NCI-H2196 (cell line): ENCODE results near the gene OAS2.
A peak's percentile ranks its signal among the peaks of the same experiment; 100 is the strongest.
"Not testable (repeated sequence)": the region's sequence is repeated elsewhere in the genome, so short reads cannot be mapped to it uniquely, and the experiment has no call there.

ENCODE experiments used
- DNase-seq: peaks from one replicate; lab custom pipeline; 2025; ENCODE audit not compliant: unreplicated experiment; lab: John Stamatoyannopoulos, UW

OAS2 gene

DNA sequence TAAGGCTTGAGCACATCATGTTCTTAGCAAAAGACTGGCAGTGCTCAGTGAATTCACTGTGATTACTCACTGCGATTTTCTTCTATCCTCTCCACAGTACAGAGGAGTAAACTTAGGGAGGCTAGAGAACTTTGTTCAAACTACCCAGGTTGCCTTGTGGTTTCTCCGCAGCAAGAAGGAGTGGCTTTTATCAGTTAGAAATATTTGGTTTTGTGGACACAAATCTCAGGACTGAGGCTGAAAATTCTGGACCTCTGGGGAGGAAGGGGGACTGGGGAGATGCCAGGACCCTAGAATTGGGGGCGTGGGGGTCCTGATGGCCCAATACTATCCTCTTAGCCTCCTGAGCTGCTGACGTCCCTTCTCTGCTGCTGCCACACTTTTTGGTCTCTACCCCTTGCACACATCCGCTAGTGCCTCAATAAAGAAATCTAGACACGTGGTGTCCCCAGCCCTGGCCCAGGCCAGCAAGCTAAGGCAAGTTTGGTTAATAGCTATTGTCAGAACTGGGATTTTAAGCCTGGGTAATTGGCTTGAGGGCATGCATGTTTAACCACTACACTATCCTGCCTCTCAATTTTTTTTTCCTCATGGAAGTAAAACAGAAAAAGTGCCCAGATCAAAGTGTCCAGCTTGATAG, 842 bp downstream of the OAS2 start:
- no peak for DNase-seq

DNA sequence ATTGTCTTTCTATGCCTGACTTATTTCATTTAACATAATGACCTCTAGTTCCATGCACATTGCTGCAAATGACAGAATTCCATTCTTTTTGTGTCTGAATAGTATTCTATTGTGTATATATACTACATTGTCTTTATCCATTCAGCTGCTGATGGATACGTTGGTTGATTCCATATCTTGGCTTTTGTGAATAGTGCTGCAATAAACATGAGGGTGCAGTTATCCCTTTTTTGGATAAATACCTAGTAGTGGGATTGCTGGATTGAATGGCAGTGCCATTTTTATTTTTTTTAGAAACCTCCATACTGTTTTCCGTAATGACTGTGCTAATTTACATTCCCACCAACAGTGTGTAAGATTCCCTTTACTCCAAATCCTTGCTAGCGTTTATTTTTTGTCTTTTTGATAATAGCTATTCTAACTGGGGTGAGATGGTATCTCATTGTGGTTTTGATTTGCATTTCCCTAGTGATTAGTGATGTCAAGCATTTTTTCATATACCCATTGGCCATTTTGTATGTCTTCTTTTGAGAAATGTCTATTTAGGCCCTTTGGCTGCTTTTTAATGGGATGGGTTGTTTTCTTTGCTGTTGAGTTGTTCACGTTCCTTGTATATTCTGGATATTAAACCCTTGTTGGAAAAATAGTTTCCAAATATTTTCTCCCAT, 2.3 kb downstream of the OAS2 start:
- no peak for DNase-seq

DNA sequence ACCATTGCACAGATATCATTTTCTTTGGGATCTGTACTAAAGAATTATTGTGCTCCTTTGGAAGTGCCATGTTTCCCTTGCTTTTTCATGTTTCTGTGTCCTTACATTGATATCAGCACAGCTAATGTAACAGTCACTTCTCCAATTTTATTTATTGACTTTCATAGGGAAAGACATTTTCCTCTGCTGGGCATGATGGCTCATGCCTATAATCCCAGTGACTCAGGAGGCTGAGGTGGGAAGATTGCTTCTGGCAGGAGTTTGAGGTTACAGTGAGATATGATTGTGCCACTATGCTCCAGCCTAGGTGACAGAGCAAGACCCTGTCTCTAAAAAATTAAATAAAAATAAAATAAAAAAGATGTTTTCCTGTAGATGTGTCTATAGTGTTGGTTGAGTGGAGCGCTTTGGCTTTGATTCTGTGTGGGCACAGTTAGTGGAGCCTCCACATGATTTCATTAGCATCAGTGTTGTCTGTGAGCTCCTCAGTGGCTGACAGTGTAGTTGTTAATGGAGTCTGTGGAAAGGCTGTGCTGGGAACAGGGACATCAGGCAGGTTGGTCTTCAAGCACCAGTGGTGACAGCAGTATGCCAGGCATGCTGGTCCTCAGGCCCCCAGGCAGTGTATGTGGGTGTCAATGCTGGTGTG, 7.4 kb downstream of the OAS2 start:
- DNase-seq = no peak

DNA sequence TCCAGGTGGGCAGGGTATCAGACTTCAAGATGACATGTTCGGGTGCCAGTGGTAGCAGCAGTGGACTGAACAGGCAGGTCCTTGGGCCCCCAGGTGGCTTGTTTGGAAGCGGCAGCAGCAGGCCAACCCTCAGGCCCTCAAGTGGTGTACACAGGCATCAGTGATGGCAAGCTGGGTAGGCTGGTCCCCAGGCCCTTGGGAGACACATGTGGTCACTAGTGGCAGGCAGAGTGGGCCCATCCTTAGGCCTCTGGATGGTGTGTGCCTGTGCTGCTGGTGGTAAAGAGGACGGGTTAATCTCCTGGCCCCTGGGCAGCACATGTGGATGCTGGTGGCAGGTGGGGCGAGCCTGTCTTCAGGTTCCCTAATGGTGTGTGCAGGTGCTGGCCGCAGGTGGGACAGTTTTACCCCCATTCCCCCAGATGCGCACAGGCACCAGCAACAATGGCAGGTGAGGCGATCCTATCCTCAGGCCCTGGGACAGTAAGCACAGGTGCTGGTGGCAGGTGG, 8.0 kb downstream of the OAS2 start:
- DNase-seq = no peak

DNA sequence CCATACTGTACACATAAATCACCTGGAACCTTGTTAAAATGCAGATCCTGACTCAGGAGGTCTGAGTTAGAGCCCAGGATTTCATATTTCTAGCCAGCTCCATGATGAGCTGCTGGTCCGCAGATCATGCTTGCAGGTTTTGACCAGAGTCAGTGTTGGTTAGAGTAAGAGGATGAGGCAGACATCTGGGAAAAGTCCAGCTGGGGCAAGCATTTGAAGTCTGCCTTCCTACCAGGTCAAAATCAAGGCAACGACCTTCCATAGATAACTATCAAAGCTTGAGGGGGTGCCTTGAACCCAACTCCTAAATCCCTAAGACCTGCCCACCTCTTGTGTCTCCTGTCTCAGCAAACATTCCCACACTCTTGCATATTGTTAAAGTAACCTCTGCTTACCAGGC, 9.2 kb downstream of the OAS2 start:
- no peak for DNase-seq

DNA sequence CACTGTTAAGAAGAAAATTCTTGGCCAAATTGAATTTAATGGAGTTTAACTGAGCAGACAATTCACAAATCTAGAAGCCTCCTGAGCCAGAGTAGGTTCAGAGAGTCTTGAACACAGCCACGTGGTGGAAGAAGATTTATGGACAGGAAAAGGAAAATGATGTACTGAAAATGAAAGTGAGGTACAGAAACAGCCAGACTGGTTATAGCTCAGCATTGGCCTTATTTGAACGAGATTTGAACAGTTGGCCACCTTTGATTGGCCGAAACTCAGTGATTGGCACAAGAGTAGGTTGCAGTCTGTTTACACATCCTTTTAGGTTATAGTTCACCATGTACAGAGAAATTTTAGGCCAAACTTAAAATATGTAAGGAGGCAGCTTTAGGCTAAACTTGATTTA, 9.9 kb downstream of the OAS2 start:
- DNase-seq = no peak

DNA sequence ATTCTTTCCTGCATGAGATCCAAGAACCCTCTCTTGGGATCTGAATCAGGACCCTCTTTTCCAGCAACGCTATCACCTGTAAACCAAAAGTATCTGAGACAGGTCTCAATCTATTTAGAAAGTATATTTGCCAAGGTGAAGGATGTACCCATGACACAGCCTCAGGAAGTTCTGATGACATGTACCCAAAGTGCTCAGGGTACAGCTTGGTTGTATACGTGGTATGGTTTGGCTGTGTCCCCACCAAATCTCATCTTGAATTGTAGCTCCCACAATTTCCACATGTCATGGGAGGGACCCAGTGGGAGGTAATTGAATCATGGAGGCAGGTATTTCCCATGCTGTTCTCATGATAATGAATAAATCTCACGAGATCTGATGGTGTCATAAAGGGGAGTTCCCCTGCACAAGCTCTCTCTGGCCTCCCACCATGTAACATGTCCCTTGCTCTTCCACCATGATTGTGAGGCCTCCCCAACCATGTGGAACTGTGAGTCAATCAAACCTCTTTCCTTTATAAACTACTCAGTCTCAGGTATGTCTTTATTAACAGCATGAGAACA, 10.6 kb downstream of the OAS2 start:
- not testable (repeated sequence) for DNase-seq

DNA sequence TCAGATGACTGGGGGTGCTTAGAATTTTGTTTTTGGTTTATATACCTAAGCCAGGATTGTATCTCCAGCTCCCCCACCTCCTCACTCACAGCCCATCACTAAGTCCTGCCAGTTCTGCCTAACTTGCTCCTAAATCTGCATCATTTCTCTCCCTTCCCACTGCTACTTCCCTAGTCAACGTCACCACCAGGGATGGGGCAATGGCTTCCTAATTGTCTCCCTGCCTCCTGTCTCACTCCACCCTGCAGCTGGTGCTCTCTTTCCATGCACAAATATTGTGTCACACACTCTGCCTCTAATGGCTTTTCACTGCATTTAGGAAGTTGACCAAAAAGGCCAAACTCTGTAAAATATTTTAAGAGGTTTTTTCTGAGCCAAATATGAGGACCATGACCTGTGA, 11.5 kb downstream of the OAS2 start:
- DNase-seq = no peak

DNA sequence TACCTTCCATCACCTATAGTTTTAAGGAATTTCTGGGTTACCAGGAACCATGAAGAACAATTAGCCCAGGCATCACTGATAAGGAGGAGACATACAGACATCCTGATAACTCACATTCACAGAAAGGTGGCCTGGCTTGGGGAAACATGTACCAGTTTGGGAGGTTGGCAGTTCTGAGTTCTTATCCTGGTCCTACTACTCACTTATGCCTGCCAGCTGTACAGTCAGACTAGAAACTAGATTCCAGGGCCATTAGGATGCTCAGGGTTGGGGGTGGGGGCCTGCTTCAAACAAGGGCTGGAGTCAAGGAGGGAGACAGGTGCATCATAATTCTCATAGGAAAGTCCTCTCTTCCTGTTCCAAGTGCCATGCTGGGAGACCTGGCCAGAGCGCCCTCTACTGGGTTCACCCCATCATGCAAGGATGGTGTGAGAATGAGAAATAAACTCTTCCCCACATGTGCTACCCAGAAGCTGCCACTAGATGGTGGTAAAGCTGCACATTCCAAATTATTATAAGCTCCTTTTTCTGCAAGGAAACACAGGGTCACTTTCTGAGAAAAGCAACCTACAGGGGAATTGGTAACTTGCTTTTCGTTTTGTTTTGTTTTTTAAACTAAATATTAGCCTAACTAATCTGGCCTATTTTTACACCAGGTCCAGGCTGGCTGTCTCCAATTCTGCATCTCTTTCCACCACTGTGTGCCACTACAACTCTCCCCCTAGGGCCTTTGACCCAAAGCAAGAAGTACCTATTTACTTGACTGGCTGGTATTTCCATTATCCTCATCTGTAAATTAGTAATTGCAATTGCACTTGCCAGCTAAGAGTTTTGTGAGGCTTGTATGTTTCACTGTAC, 14.5 kb downstream of the OAS2 start:
- DNase-seq = peak; percentile 64

DNA sequence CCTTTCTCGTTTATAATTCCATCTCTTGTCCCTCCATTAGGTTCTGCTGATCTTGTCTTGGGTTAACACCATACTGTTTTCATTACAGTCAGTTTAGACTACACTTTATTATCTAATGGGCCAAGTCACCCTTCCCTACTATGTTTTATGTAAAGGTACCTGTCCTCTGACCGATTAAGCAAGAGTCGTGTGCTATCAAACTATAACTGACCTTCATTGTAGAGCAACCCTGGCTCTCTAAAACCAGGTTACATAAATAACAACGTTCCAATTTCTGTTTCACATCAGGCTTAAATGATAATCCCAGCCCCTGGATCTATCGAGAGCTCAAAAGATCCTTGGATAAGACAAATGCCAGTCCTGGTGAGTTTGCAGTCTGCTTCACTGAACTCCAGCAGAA, 16.7 kb downstream of the OAS2 start:
- DNase-seq = no peak

DNA sequence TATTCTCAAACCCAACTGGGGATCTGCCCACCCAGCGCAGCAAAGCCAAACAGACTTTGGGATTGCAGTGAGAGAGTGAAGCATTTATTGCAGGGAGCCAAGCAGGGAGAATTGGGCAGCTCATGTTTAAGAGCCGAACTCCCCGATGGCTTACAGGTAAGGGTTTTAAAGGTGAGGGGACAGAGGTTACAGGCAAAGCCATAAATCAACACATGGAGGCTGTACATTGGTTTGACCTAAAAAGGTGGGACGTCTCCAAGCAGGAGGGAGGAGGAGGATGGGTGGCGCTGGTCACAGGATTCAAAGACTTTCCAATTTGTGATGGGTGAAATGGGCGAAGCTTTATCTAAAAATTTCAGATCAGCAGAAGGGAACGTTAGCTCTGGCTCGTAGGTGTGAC, 18.2 kb downstream of the OAS2 start:
- no peak for DNase-seq

DNA sequence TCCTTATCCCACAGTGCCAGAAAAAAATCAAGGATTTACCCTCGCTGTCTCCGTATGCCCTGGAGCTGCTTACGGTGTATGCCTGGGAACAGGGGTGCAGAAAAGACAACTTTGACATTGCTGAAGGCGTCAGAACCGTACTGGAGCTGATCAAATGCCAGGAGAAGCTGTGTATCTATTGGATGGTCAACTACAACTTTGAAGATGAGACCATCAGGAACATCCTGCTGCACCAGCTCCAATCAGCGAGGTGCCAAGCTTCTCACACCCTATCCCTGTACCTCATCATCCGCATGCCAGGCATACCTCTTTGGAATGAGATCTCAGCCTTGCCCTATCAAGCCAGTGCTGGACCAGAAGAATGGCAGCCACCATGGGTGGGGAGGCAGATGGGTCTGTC, 19.2 kb downstream of the OAS2 start:
- no peak for DNase-seq

DNA sequence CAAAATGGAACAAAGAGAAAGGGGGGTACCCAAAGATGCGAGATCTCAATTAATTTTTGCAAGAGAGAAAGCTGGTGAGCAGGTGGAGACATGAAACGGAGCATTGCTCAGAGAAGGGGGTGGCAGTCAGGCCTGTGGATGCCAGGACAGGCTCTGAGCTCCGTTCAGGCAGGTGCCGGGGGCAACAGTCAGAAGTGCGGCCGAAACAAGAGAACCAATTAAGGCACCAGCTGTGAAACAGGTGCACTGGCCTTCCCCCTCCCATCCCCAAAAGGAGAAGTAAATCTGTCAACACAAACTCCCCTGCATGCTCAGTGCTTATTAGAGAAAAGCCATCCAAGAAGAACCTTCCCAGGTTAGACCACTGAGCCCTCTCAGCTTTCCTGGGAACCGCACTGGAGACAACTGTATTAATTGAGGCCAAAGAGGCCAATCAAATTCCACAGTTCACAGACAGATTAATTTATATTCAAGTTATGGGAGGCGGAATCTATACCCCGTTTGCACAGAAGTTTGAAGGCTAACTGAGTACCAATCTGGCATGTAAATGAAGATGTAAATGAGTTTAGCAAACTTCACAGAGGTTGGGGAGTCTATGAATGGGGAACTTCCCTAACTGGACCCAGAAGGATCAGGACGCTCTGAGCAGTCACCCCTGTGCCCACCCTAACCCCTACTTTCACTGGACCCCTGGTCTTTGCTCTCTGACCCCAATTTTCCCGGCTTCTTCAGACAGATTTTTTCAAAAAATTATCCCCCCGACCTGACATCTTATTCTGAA, 20.9 kb downstream of the OAS2 start:
- DNase-seq = peak; percentile 4

DNA sequence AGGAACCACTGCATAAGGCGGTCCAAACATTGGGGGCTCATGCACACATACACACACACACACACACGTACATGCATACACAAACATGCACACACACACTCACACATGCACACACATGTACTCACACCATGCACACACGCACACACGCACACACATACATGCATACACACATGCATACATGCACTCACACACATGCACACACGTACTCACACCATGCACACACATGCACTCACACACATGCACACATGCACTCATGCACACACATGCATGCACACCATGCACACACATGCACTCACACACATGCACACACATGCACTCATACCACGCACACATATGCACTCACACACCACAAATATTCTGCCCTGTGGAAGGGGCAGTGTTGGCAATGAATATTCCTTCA, 22.1 kb downstream of the OAS2 start:
- no peak for DNase-seq

DNA sequence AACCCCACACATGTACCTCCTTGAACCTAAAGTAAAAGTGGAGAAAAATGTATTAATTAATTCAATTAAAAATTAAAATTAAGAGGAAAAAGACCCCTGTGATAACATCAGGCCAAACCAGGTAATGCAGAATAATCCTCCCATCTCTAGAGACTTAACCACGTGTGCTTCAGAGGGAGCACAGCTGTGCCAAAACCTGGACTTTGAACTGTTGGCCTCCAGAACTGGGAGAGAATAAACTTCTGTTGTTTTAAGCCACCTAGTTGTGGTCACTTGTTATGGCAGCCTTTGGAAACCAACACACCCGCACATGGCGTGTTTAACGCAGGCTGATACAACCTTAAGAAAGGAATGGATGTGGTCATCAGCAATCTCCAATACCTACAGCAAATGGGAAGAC, 23.8 kb downstream of the OAS2 start:
- DNase-seq = no peak

DNA sequence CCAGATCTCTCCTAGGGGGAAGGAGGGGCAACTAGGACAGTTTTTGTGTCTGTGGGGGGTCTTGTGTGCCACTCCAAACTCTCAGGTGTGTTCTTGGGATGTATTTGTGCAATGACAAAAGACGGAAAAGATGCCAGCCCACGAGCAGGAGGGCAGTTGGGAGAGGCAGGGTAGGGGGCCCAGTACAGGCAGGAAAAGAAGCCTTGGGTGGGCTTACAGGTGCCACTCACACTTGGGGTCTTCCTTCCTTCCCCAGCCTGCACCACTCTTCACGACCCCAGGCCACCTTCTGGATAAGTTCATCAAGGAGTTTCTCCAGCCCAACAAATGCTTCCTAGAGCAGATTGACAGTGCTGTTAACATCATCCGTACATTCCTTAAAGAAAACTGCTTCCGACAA, 24.4 kb downstream of the OAS2 start:
- no peak for DNase-seq

DNA sequence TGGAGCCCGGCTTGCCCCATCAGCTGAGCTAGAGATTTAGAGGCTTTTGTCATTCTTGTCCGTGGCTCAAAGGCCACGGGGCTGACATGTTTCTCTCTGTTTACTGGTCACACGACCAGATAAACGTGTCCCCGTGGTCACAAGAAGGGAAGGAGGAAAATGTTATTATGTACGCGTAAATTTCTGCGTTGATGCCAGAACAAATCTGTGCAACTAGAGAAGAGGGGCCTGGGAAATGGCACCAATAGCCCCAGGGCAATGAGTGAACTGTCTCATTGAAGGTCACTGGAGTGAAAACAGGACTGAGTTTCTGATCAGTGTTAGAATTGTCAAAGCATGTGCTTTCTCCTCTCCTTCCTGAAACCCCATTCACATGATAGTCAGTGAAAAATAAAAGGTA, 25.3 kb downstream of the OAS2 start:
- DNase-seq = no peak

DNA sequence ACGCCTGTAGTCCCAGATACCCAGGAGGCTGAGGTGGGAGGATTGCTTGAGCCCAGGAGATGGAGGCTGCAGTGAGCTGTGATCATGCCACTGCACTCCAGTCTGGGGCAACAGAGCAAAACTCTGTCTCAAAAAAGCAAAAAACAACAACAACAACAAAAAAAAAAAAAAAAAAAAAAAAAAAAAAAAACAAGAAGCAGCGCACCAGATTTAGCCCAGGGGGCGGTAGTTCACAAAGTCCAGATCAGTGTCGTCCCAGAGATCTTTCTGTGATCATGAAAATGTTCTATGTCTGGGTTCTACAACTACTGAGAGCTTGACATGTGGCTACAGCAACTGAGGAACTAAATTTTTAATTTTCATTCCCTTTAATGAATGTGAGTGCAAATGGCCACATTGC, 27.4 kb downstream of the OAS2 start:
- DNase-seq = no peak

DNA sequence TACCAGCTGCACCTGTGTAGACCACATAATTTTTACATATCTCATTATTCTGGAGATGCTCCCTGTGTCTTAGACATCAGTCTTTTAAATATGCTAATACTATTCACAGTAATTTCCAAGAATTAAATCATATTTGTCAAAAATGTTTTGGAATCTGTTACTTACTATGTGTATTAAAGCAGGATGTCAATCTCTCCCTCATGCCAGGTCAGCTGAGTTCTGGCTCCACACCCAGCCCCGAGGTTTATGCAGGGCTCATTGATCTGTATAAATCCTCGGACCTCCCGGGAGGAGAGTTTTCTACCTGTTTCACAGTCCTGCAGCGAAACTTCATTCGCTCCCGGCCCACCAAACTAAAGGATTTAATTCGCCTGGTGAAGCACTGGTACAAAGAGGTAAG, 27.9 kb downstream of the OAS2 start:
- no peak for DNase-seq

DNA sequence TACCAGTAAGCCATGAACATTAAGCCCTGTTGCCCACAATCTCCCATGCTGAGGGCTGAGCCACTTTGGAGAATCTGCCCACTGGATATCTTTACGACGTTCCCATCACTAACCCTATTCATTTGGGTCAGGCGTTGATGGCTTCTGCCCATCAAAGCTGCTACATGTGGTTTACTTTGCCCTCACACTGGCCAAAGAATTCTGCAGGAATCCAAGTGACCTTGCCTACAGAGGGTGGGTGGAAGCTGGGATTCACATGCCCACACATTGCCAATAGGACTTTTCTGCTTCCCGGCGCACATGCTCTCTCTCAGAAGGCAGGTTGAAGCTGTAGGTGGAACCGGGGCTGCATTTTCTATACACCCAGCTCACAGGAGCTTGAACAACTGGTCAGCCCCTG, 28.3 kb downstream of the OAS2 start:
- DNase-seq = no peak
